ENCODE results near the gene LRRC1. TPM values are rescaled to one million over a fixed set of nuclear protein-coding genes. Genes with fewer than 3 reads are reported as not detected.

LRRC1 gene
- total and polyA plus RNA-seq, 10 donors, result 1.8 to 6.3 (median 3.7) TPM

GRCh38 chr6:53756396-53756795 lies 38.4 kb upstream of the LRRC1 start:
- no peaks in the 10 kb centered on the region for H3K4me1 ChIP-seq
- no peaks in the 10 kb centered on the region for H3K36me3 ChIP-seq
- intact Hi-C loops (cut with DNase I; ENCODE audit: low total_unique reads), result no loop called here
- H3K27ac ChIP-seq, result no peak overlapping the region
- TF ChIP-seq, protein P1, sequence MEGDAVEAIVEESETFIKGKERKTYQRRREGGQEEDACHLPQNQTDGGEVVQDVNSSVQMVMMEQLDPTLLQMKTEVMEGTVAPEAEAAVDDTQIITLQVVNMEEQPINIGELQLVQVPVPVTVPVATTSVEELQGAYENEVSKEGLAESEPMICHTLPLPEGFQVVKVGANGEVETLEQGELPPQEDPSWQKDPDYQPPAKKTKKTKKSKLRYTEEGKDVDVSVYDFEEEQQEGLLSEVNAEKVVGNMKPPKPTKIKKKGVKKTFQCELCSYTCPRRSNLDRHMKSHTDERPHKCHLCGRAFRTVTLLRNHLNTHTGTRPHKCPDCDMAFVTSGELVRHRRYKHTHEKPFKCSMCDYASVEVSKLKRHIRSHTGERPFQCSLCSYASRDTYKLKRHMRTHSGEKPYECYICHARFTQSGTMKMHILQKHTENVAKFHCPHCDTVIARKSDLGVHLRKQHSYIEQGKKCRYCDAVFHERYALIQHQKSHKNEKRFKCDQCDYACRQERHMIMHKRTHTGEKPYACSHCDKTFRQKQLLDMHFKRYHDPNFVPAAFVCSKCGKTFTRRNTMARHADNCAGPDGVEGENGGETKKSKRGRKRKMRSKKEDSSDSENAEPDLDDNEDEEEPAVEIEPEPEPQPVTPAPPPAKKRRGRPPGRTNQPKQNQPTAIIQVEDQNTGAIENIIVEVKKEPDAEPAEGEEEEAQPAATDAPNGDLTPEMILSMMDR (IDR thresholded peaks at IDR 0.05 in 8 of 11, conservative IDR thresholded peaks at IDR 0.05 in 3 of 11), result no peak
- TF ChIP-seq POLR2AphosphoS5 (IDR thresholded peaks at IDR 0.05) (no peak), POLR2A (IDR thresholded peaks at IDR 0.05) (no peak)
- DNase-seq, result no peak
- 87 to 93% (median 92%) methylated on average over 3 of the region's 3 CpGs for WGBS, 5 donors
- H3K4me3 ChIP-seq, result no peak overlapping the region
- no peaks in the 10 kb centered on the region for H3K27me3 ChIP-seq (replicated peaks in 1 of 7)
- H3K9me3 ChIP-seq, result no peaks in the 10 kb centered on the region

DNA sequence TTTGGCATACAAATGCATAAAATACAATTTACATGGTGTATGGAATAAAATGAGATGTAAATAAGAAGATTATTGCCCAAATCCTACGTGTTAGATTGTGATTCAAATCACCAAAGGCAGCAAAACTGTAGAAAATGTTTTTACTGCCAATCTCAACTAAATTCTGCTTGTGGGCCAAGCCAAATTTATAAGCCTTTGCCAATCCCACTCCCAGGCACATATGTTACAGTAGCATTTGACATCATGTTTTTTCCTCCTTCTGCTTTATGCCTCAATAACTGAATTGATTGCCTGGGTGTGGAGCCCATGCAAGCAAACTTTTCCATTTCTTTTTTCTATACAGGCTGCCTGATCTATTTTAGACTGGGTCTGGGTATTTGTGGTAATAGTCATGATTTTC lies 36.3 kb upstream of the LRRC1 start:
- TF ChIP-seq POLR2AphosphoS5 (IDR thresholded peaks at IDR 0.05) (no peak), POLR2A (IDR thresholded peaks at IDR 0.05) (no peak)
- TF ChIP-seq, protein P1 (IDR thresholded peaks at IDR 0.05 in 8 of 11, conservative IDR thresholded peaks at IDR 0.05 in 3 of 11), result no peak
- Histone ChIP-seq H3K9me3 (no peaks in the 10 kb centered on the region), H3K4me3 (no peak overlapping the region), H3K27ac (no peak overlapping the region), H3K4me1 (no peaks in the 10 kb centered on the region), H3K27me3 (replicated peaks in 1 of 7) (no peaks in the 10 kb centered on the region), H3K36me3 (no peaks in the 10 kb centered on the region)
- 66 to 83% (median 77%) methylated on average over 1 of the region's 1 CpG for WGBS, 5 donors
- DNase-seq, result no peak
- intact Hi-C loops (cut with DNase I; ENCODE audit: low total_unique reads), result no loop called here

- no peak overlapping the region for H3K27ac ChIP-seq
- no peaks in the 10 kb centered on the region for H3K36me3 ChIP-seq
- intact Hi-C loops (cut with DNase I; ENCODE audit: low total_unique reads), result no loop called here
- no peaks in the 10 kb centered on the region for H3K9me3 ChIP-seq
- no peak for TF ChIP-seq POLR2A (IDR thresholded peaks at IDR 0.05)
- TF ChIP-seq, protein P1 (IDR thresholded peaks at IDR 0.05 in 8 of 11, conservative IDR thresholded peaks at IDR 0.05 in 3 of 11), result no peak
- TF ChIP-seq POLR2AphosphoS5 (IDR thresholded peaks at IDR 0.05), result no peak
- H3K27me3 ChIP-seq (replicated peaks in 1 of 7), result no peaks in the 10 kb centered on the region
- no peak for DNase-seq
- WGBS, 5 donors, result 54 to 89% (median 81%) methylated on average over 1 of the region's 1 CpG
- no peaks in the 10 kb centered on the region for H3K4me1 ChIP-seq
- no peak overlapping the region for H3K4me3 ChIP-seq
These were observed 33.8 kb upstream of the LRRC1 start for GRCh38 chr6:53761036-53761435.

GRCh38 chr6:53765270-53765669 lies 29.5 kb upstream of the LRRC1 start:
- 92 to 98% (median 95%) methylated on average over 3 of the region's 3 CpGs for WGBS, 5 donors
- no peak for DNase-seq
- H3K9me3 ChIP-seq, result no peaks in the 10 kb centered on the region
- TF ChIP-seq, protein P1 (IDR thresholded peaks at IDR 0.05 in 8 of 11, conservative IDR thresholded peaks at IDR 0.05 in 3 of 11), result no peak
- TF ChIP-seq POLR2A (IDR thresholded peaks at IDR 0.05) (no peak), POLR2AphosphoS5 (IDR thresholded peaks at IDR 0.05) (no peak)
- H3K4me1 ChIP-seq, result no peaks in the 10 kb centered on the region
- no peak overlapping the region for H3K4me3 ChIP-seq
- H3K27me3 ChIP-seq (replicated peaks in 1 of 7), result no peaks in the 10 kb centered on the region
- H3K36me3 ChIP-seq, result no peaks in the 10 kb centered on the region
- intact Hi-C loops (cut with DNase I; ENCODE audit: low total_unique reads), result no loop called here
- H3K27ac ChIP-seq, result no peak overlapping the region

All from spleen (tissue), 11 donors.